GM19099 (cell line): ENCODE data around the gene NRXN3.

Source experiments
- POLR2A ChIP-seq: IDR thresholded peaks from 3 replicates; pipeline ENCODE4 v1.6.1; 2011; ENCODE audit warnings: low read depth; ENCODE audit not compliant: insufficient read length; ENCODE audit errors: extremely low read depth

The NRXN3 gene

GRCh38 chr14:78950649-78951048, 780.5 kb downstream of the NRXN3 start:
- no peak for TF ChIP-seq POLR2A

GRCh38 chr14:78951602-78952001, 781.4 kb downstream of the NRXN3 start:
- no peak for TF ChIP-seq POLR2A

- no peak for TF ChIP-seq POLR2A
Observed at GRCh38 chr14:78959674-78960264, 789.6 kb downstream of the NRXN3 start.

GRCh38 chr14:78967111-78967809, 797.1 kb downstream of the NRXN3 start:
- TF ChIP-seq POLR2A = no peak

GRCh38 chr14:78968265-78968664, 798.1 kb downstream of the NRXN3 start:
- TF ChIP-seq POLR2A = no peak

- no peak for TF ChIP-seq POLR2A
Observed at GRCh38 chr14:78970677-78971076, 800.5 kb downstream of the NRXN3 start.

- TF ChIP-seq POLR2A = no peak
Observed at GRCh38 chr14:78972440-78972839, 802.3 kb downstream of the NRXN3 start.

- no peak for TF ChIP-seq POLR2A
Observed at GRCh38 chr14:78974691-78975090, 804.5 kb downstream of the NRXN3 start.

- TF ChIP-seq POLR2A = no peak
Observed at GRCh38 chr14:78975734-78976133, 805.6 kb downstream of the NRXN3 start.

GRCh38 chr14:78978896-78979295, 808.7 kb downstream of the NRXN3 start:
- TF ChIP-seq POLR2A = no peak

- no peak for TF ChIP-seq POLR2A
Observed at GRCh38 chr14:78982551-78982950, 812.4 kb downstream of the NRXN3 start.

GRCh38 chr14:78983126-78983525, 813.0 kb downstream of the NRXN3 start:
- TF ChIP-seq POLR2A = no peak

GRCh38 chr14:78985668-78986381, 815.7 kb downstream of the NRXN3 start:
- TF ChIP-seq POLR2A = no peak

- TF ChIP-seq POLR2A = no peak
Observed at GRCh38 chr14:78986989-78987388, 816.8 kb downstream of the NRXN3 start.

- no peak for TF ChIP-seq POLR2A
Observed at GRCh38 chr14:78989221-78989620, 819.0 kb downstream of the NRXN3 start.

GRCh38 chr14:78992867-78993266, 822.7 kb downstream of the NRXN3 start:
- TF ChIP-seq POLR2A = no peak

- no peak for TF ChIP-seq POLR2A
Observed at GRCh38 chr14:78997811-78998210, 827.6 kb downstream of the NRXN3 start.

- no peak for TF ChIP-seq POLR2A
Observed at GRCh38 chr14:79009286-79009685, 839.1 kb downstream of the NRXN3 start.
